GM23338 (cell line): ENCODE results near the gene CCDC86. TPM values are rescaled to one million over a fixed set of nuclear protein-coding genes. Genes with fewer than 3 reads are reported as not detected.

ENCODE experiments used
- ATAC-seq: fragments of 200-7000 bp; cut with Tn5 transposase; 3 replicates; pipeline ENCODE4 v1.9.1; 2020
- DNase-seq: peaks from one replicate; pipeline ENCODE4 v3.0.0-alpha.2; 2015; ENCODE audit warnings: low spot score
- H2AFZ ChIP-seq: fragments of 200-600 bp; sonication (generic); 2 replicates; pipeline ENCODE4 v1.8.0; 2016; ENCODE audit warnings: antibody characterized with exemption, mild to moderate bottlenecking, moderate library complexity
- H3F3A ChIP-seq: fragments of 200-600 bp; sonication (generic); replicated peaks from 2 replicates; pipeline ENCODE4 v1.8.0; 2017; ENCODE audit warnings: antibody characterized with exemption, mixed run types, low read depth
- H3K27ac ChIP-seq: fragments of 200-600 bp; sonication (generic); 2 replicates; pipeline ENCODE4 v1.6.1; 2016; ENCODE audit warnings: low read depth
- H3K27me3 ChIP-seq: fragments of 200-600 bp; sonication (generic); 2 replicates; pipeline ENCODE4 v1.8.0; 2016; ENCODE audit warnings: mild to moderate bottlenecking, mixed run types, moderate library complexity; ENCODE audit not compliant: insufficient read depth
- H3K36me3 ChIP-seq: fragments of 200-600 bp; sonication (generic); 2 replicates; pipeline ENCODE4 v1.8.0; 2016; ENCODE audit warnings: mild to moderate bottlenecking; ENCODE audit not compliant: insufficient read depth
- H3K4me1 ChIP-seq: fragments of 200-600 bp; sonication (generic); 2 replicates; pipeline ENCODE4 v1.8.0; 2016; ENCODE audit warnings: mild to moderate bottlenecking, moderate library complexity; ENCODE audit not compliant: insufficient read depth
- H3K4me2 ChIP-seq: fragments of 200-600 bp; sonication (generic); 2 replicates; pipeline ENCODE4 v1.7.1; 2017; ENCODE audit warnings: mixed run types
- H3K4me3 ChIP-seq: fragments of 200-600 bp; sonication (generic); 2 replicates; pipeline ENCODE4 v1.6.1; 2016; ENCODE audit warnings: mixed run types
- H3K79me2 ChIP-seq: fragments of 200-600 bp; sonication (generic); replicated peaks from 2 replicates; pipeline ENCODE4 v1.8.0; 2017; ENCODE audit warnings: mild to moderate bottlenecking; ENCODE audit not compliant: insufficient read depth
- H3K9me2 ChIP-seq: fragments of 200-600 bp; sonication (generic); 2 replicates; pipeline ENCODE4 v1.8.0; 2017; ENCODE audit not compliant: insufficient read depth
- H4K20me1 ChIP-seq: fragments of 200-600 bp; sonication (generic); replicated peaks from 2 replicates; pipeline ENCODE4 v1.8.0; 2017; ENCODE audit warnings: mild to moderate bottlenecking; ENCODE audit not compliant: insufficient read depth
- H3K27ac Mint-ChIP-seq: 2 replicates; pipeline ENCODE4 v1.8.0; 2020; ENCODE audit warnings: inconsistent platforms, mild to moderate bottlenecking, moderate library complexity, mixed read lengths
- H3K27me3 Mint-ChIP-seq: 3 replicates; pipeline ENCODE4 v1.8.0; 2022; ENCODE audit warnings: low read depth, mild to moderate bottlenecking, moderate library complexity, mixed read lengths, inconsistent platforms; ENCODE audit not compliant: insufficient read depth, poor library complexity
- H3K36me3 Mint-ChIP-seq: 3 replicates; pipeline ENCODE4 v1.8.0; 2021; ENCODE audit warnings: low read depth, mild to moderate bottlenecking, inconsistent platforms, moderate library complexity, mixed read lengths
- H3K4me1 Mint-ChIP-seq: 3 replicates; pipeline ENCODE4 v1.8.0; 2020; ENCODE audit warnings: mild to moderate bottlenecking, inconsistent platforms, mixed read lengths
- H3K4me3 Mint-ChIP-seq: 3 replicates; pipeline ENCODE4 v1.8.0; 2021; ENCODE audit warnings: moderate library complexity, mild to moderate bottlenecking, inconsistent platforms, mixed read lengths
- H3K9me3 Mint-ChIP-seq: 3 replicates; pipeline ENCODE4 v1.8.0; 2020; ENCODE audit warnings: moderate library complexity, mild to moderate bottlenecking, inconsistent platforms, mixed read lengths
- CREB1 ChIP-seq: fragments of 250-450 bp; sonication (Bioruptor Pico); IDR thresholded peaks from 2 replicates; pipeline ENCODE4 v1.5.0; 2020; ENCODE audit warnings: low read depth, mild to moderate bottlenecking, moderate library complexity
- EZH2 ChIP-seq: fragments of 200-600 bp; sonication (generic); IDR thresholded peaks from one replicate; pipeline ENCODE4 v1.8.0; 2017; ENCODE audit warnings: antibody characterized with exemption, mild to moderate bottlenecking, low read depth; ENCODE audit not compliant: unreplicated experiment
- JUNB ChIP-seq: IDR thresholded peaks from one replicate; pipeline ENCODE4 v1.6.1; 2016; ENCODE audit warnings: antibody characterized with exemption; ENCODE audit not compliant: unreplicated experiment
- NANOG ChIP-seq: IDR thresholded peaks from 2 replicates; pipeline ENCODE4 v1.6.1; 2016; ENCODE audit warnings: antibody characterized with exemption, borderline replicate concordance
- POLR2AphosphoS5 ChIP-seq: IDR thresholded peaks from 2 replicates; pipeline ENCODE4 v1.6.1; 2016; ENCODE audit warnings: antibody characterized with exemption, low read depth
- REST ChIP-seq: IDR thresholded peaks from one replicate; pipeline ENCODE4 v1.6.1; 2018; ENCODE audit warnings: antibody characterized with exemption; ENCODE audit not compliant: unreplicated experiment
- STAT1 ChIP-seq: IDR thresholded peaks from one replicate; pipeline ENCODE4 v1.6.1; 2016; ENCODE audit warnings: antibody characterized with exemption; ENCODE audit not compliant: unreplicated experiment
- ZNF114 ChIP-seq: fragments of 250-450 bp; sonication (Bioruptor Pico); IDR thresholded peaks from 2 replicates; pipeline ENCODE4 v1.5.0; 2020; ENCODE audit warnings: mild to moderate bottlenecking, moderate library complexity
- ZNF462 ChIP-seq: fragments of 250-450 bp; sonication (Bioruptor Pico); IDR thresholded peaks from 2 replicates; pipeline ENCODE4 v1.5.0; 2020; ENCODE audit warnings: mild to moderate bottlenecking, moderate library complexity
- polyA plus RNA-seq: library from polyadenylated mRNA; unstranded; fragments of >200 nt; fragmentation: Nextera tagmentation; extraction: Ambion mirVana; gene quantifications from 2 replicates; pipeline ENCODE4 v1.2.1, GENCODE V29; 2016
- total RNA-seq: library from RNA; depleted of rRNA; stranded (reverse); fragments of >200 nt; shearing (Covaris generic); gene quantifications from 2 replicates; pipeline ENCODE4 v1.2.3, GENCODE V29; 2014
- TF ChIP-seq, protein P1 (sequence below): IDR thresholded peaks from 2 replicates; pipeline ENCODE4 v1.6.1; 2016; ENCODE audit warnings: antibody characterized with exemption
- TF ChIP-seq, protein P2 (sequence below), 2 experiments: fragments of 200-600 bp in 1 of 2; sonication (generic) in 1 of 2; conservative IDR thresholded peaks; 2 replicates each; pipeline versions ENCODE4 v1.5.1 to v1.6.1; 2016 to 2017; ENCODE audit warnings: antibody characterized with exemption in 2 of 2, low read depth in 2 of 2, mild to moderate bottlenecking in 2 of 2, moderate library complexity in 1 of 2

The CCDC86 gene
- total and polyA plus RNA-seq, 2 experiments from 2014 or later = 67.3 to 98.5 TPM

DNA sequence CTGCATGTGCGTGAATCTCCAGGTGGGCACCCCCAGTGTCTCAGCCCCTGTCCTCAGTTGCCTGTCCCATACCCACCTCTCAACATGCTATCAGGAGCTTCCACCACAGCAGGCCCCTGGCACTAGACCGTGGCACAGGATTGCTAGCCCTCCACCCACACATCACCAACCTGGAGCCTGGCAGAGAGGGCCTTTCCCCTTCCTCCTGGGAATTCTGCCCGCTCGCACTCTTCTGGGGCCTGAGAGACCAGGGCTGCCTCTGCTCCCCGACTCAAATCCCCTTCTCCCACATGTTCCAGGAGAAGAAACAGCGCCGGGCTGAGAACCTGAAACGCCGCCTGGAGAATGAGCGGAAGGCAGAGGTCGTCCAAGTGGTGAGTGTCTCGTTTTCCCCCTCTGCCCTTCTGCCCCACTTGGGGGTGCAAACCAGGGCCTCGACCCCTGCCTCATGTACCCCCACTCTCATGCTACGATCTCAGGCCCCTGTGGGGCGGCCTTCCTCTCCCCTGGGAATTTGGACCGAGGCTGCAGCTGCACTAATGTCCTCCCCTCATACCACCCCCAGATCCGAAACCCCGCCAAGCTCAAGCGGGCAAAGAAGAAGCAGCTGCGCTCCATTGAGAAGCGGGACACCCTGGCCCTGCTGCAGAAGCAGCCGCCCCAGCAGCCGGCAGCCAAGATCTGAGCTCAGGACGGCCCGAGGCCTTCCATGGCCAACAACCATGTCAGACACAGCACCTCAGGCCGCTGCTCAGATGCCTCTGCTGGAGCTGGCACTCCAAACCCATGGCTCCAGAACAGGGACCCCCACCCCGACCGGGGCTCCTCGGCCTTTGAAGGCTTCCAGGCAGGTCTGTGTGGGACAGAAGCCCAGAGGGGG, 8.0 kb downstream of the CCDC86 start:
- peaks cover 23% of the 10 kb centered on the region for H3K27me3 ChIP-seq
- no peaks in the 10 kb centered on the region for H3K9me2 ChIP-seq
- H3F3A ChIP-seq = peaks cover 9% of the 10 kb centered on the region; the same call in 1 of the 2 replicates
- no peak for TF ChIP-seq EZH2
- TF ChIP-seq NANOG = no peak
- TF ChIP-seq ZNF462 (CRISPR knock-in tag) = no peak
- TF ChIP-seq REST = no peak
- TF ChIP-seq, protein P1, sequence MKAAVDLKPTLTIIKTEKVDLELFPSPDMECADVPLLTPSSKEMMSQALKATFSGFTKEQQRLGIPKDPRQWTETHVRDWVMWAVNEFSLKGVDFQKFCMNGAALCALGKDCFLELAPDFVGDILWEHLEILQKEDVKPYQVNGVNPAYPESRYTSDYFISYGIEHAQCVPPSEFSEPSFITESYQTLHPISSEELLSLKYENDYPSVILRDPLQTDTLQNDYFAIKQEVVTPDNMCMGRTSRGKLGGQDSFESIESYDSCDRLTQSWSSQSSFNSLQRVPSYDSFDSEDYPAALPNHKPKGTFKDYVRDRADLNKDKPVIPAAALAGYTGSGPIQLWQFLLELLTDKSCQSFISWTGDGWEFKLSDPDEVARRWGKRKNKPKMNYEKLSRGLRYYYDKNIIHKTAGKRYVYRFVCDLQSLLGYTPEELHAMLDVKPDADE = no peak
- no peak for TF ChIP-seq CREB1 (CRISPR knock-in tag)
- TF ChIP-seq STAT1 = no peak
- TF ChIP-seq, protein P2, sequence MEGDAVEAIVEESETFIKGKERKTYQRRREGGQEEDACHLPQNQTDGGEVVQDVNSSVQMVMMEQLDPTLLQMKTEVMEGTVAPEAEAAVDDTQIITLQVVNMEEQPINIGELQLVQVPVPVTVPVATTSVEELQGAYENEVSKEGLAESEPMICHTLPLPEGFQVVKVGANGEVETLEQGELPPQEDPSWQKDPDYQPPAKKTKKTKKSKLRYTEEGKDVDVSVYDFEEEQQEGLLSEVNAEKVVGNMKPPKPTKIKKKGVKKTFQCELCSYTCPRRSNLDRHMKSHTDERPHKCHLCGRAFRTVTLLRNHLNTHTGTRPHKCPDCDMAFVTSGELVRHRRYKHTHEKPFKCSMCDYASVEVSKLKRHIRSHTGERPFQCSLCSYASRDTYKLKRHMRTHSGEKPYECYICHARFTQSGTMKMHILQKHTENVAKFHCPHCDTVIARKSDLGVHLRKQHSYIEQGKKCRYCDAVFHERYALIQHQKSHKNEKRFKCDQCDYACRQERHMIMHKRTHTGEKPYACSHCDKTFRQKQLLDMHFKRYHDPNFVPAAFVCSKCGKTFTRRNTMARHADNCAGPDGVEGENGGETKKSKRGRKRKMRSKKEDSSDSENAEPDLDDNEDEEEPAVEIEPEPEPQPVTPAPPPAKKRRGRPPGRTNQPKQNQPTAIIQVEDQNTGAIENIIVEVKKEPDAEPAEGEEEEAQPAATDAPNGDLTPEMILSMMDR (conservative IDR thresholded peaks at IDR 0.05; ENCODE audit: low read depth in 2 of 2) = no peak
- TF ChIP-seq ZNF114 (CRISPR knock-in tag) = no peak
- TF ChIP-seq POLR2AphosphoS5 = no peak
- no peak for TF ChIP-seq JUNB
- no peak overlapping the region for H3K4me2 ChIP-seq
- ATAC-seq (no peak), DNase-seq (no peak)
- Mint-ChIP-seq H3K36me3 (peaks cover 53% of the 10 kb centered on the region), H3K27me3 (peaks cover 17% of the 10 kb centered on the region), H3K27ac (no peak overlapping the region), H3K4me1 (peaks cover 21% of the 10 kb centered on the region), H3K9me3 (no peaks in the 10 kb centered on the region; the same call in 2 of the 3 replicates), H3K4me3 (no peak overlapping the region)
- no peak overlapping the region for H3K4me3 ChIP-seq
- no peaks in the 10 kb centered on the region; the same call in 1 of the 2 replicates for H3K36me3 ChIP-seq
- peaks cover 20% of the 10 kb centered on the region for H3K79me2 ChIP-seq
- H2AFZ ChIP-seq = no peak overlapping the region
- H3K27ac ChIP-seq = no peak overlapping the region
- H3K4me1 ChIP-seq = 0 out of 2 replicates have a peak, but pooled peaks cover 5% of the 10 kb centered on the region
- H4K20me1 ChIP-seq = peaks cover 5% of the 10 kb centered on the region; the same call in 1 of the 2 replicates
